Thymus (tissue), 11 donors: Measurements from ENCODE around the gene ELL3. TPM values are rescaled to one million over a fixed set of nuclear protein-coding genes. Genes with fewer than 3 reads are reported as not detected.
"Not testable (repeated sequence)": the region's sequence is repeated elsewhere in the genome, so short reads cannot be mapped to it uniquely, and the experiment has no call there.

Source experiments
- DNase-seq, 9 donors: peaks; one replicate each; pipeline ENCODE4 v3.0.0-alpha.2; 2013; ENCODE audit warnings: low spot score in 9 of 9, low read depth in 6 of 9, missing footprints in 1 of 9
- H3K27ac ChIP-seq, 2 donors: one replicate each; pipeline ENCODE4 v1.5.1; 2013; ENCODE audit warnings: control low read depth in 1 of 2, low read depth in 1 of 2, low read length in 1 of 2, mild to moderate bottlenecking in 1 of 2, moderate library complexity in 1 of 2
- H3K27me3 ChIP-seq, 2 donors: one replicate each; pipeline ENCODE4 v1.5.1; 2013; ENCODE audit warnings: low read length in 1 of 2; ENCODE audit not compliant: control insufficient read depth in 2 of 2, insufficient read depth in 1 of 2
- H3K36me3 ChIP-seq, 2 donors: one replicate each; pipeline ENCODE4 v1.5.1; 2013; ENCODE audit warnings: low read length in 1 of 2, mild to moderate bottlenecking in 1 of 2, moderate library complexity in 1 of 2; ENCODE audit not compliant: control insufficient read depth in 2 of 2, insufficient read depth in 2 of 2
- H3K4me1 ChIP-seq, 2 donors: one replicate each; pipeline ENCODE4 v1.5.1; 2013; ENCODE audit warnings: low read length in 2 of 2; ENCODE audit not compliant: control insufficient read depth in 2 of 2, insufficient read depth in 2 of 2
- H3K4me3 ChIP-seq, 2 donors: one replicate each; pipeline ENCODE4 v1.5.1; 2013; ENCODE audit warnings: low read length in 2 of 2, control low read depth in 1 of 2, mild to moderate bottlenecking in 1 of 2
- H3K9me3 ChIP-seq, 2 donors: one replicate each; pipeline ENCODE4 v1.5.1; 2013; ENCODE audit warnings: low read length in 1 of 2, mild to moderate bottlenecking in 1 of 2; ENCODE audit not compliant: control insufficient read depth in 2 of 2, insufficient read depth in 1 of 2
- WGBS: extraction: QIAGEN DNeasy Blood & Tissue Kit; methylation state at CpG from one replicate; pipeline ENCODE4 v1.1.7; 2013; 5-methylcytosine and 5-hydroxymethylcytosine counted together
- polyA plus RNA-seq: library from polyadenylated mRNA; stranded (reverse); fragments of 200-250 nt; gene quantifications from one replicate; pipeline ENCODE4 v1.2.3, GENCODE V29; 2013
- total RNA-seq: library from RNA; stranded (reverse); fragments of 120-200 nt; gene quantifications from one replicate; pipeline ENCODE4 v1.2.4, GENCODE V29; 2013
- donor health status: healthy.

Gene ELL3
- total and polyA plus RNA-seq, 2 donors: 3.2 to 7.3 TPM

- H3K4me3 ChIP-seq: no peak overlapping the region
- no peak for DNase-seq
- H3K27me3 ChIP-seq: no peaks in the 10 kb centered on the region
- H3K36me3 ChIP-seq: peaks cover 58 to 92% of the 10 kb centered on the region in 2 donors
- no peaks in the 10 kb centered on the region for H3K4me1 ChIP-seq
- no peaks in the 10 kb centered on the region for H3K9me3 ChIP-seq
- 99% methylated on average over 5 of the region's 5 CpGs for WGBS
- no peak overlapping the region for H3K27ac ChIP-seq
Measured at GRCh38 chr15:43808435-43808950, 31.7 kb upstream of the ELL3 start.

GRCh38 chr15:43802676-43803075 lies 25.9 kb upstream of the ELL3 start:
- WGBS: 98% methylated on average over 7 of the region's 7 CpGs
- H3K4me1 ChIP-seq: peaks cover 22% of the 10 kb centered on the region in 2 donors
- not testable (repeated sequence) for H3K27ac ChIP-seq, H3K27me3 ChIP-seq, H3K4me3 ChIP-seq, H3K9me3 ChIP-seq, DNase-seq
- H3K36me3 ChIP-seq: peaks cover 36 to 64% of the 10 kb centered on the region in 2 donors

GRCh38 chr15:43800286-43801141 lies 23.7 kb upstream of the ELL3 start, which contains the start of gene HYPK:
TSS of gene HYPK (plus strand) at chr15:43800599. CDS start at chr15:43800623, 24 bp downstream.
- Histone ChIP-seq H3K4me1 (peaks cover 22% of the 10 kb centered on the region in 2 donors), H3K27ac (peak within 1 kb of the TSS; percentile 94 to 99), H3K27me3 (no peaks in the 10 kb centered on the region), H3K9me3 (no peaks in the 10 kb centered on the region), H3K36me3 (peaks cover 40 to 61% of the 10 kb centered on the region in 2 donors), H3K4me3 (peak within 1 kb of the TSS; percentile 82 to 89)
- DNase-seq: peak; percentile 82 to 96 (median 90)
- 10% methylated on average over 44 of the region's 44 CpGs for WGBS

GRCh38 chr15:43799945-43800285 lies 23.1 kb upstream of the ELL3 start, which contains the start of gene SERINC4:
TSS of gene SERINC4 (minus strand) at chr15:43800220. CDS start at chr15:43799986, 234 bp downstream.
- no peak for DNase-seq
- Histone ChIP-seq H3K9me3 (no peaks in the 10 kb centered on the region), H3K4me3 (peak within 1 kb of the TSS; percentile 82 to 89), H3K4me1 (peaks cover 22% of the 10 kb centered on the region in 2 donors), H3K27me3 (no peaks in the 10 kb centered on the region), H3K27ac (peak within 1 kb of the TSS; percentile 94 to 99), H3K36me3 (peaks cover 42 to 61% of the 10 kb centered on the region in 2 donors)
- WGBS: 97% methylated on average over 8 of the region's 8 CpGs

GRCh38 chr15:43799209-43799944 lies 22.6 kb upstream of the ELL3 start:
- 96% methylated on average over 16 of the region's 16 CpGs for WGBS
- H3K9me3 ChIP-seq: no peaks in the 10 kb centered on the region
- no peaks in the 10 kb centered on the region for H3K27me3 ChIP-seq
- H3K27ac ChIP-seq: peak overlapping the region; percentile 26 to 99
- H3K36me3 ChIP-seq: peaks cover 44 to 61% of the 10 kb centered on the region in 2 donors
- H3K4me3 ChIP-seq: no peak overlapping the region
- peaks cover 26 to 28% of the 10 kb centered on the region in 2 donors for H3K4me1 ChIP-seq
- DNase-seq: peak in 1 of 9 donors; percentile 28

GRCh38 chr15:43796566-43796965 lies 19.8 kb upstream of the ELL3 start:
- Histone ChIP-seq H3K9me3 (peaks cover 0 to 6% of the 10 kb centered on the region in 2 donors), H3K36me3 (peaks cover 48 to 58% of the 10 kb centered on the region in 2 donors), H3K4me3 (no peak overlapping the region), H3K4me1 (peaks cover 41 to 42% of the 10 kb centered on the region in 2 donors), H3K27ac (no peak overlapping the region), H3K27me3 (peaks cover 0 to 3% of the 10 kb centered on the region in 2 donors)
- no peak for DNase-seq
- WGBS: 98% methylated on average over 3 of the region's 3 CpGs

GRCh38 chr15:43795997-43796396 lies 19.2 kb upstream of the ELL3 start:
- H3K9me3 ChIP-seq: peaks cover 0 to 6% of the 10 kb centered on the region in 2 donors
- no peak overlapping the region for H3K4me3 ChIP-seq
- H3K27me3 ChIP-seq: peaks cover 0 to 3% of the 10 kb centered on the region in 2 donors
- H3K4me1 ChIP-seq: peaks cover 36 to 39% of the 10 kb centered on the region in 2 donors
- H3K27ac ChIP-seq: no peak overlapping the region
- DNase-seq: no peak
- H3K36me3 ChIP-seq: peaks cover 48 to 56% of the 10 kb centered on the region in 2 donors

GRCh38 chr15:43795197-43795596 lies 18.4 kb upstream of the ELL3 start:
- DNase-seq: no peak
- Histone ChIP-seq H3K27me3 (peaks cover 0 to 3% of the 10 kb centered on the region in 2 donors), H3K4me1 (peaks cover 33 to 36% of the 10 kb centered on the region in 2 donors), H3K4me3 (no peak overlapping the region), H3K27ac (no peak overlapping the region), H3K9me3 (peaks cover 0 to 6% of the 10 kb centered on the region in 2 donors), H3K36me3 (peaks cover 48 to 56% of the 10 kb centered on the region in 2 donors)
- WGBS: 96% methylated on average over 2 of the region's 2 CpGs
